HG03520 (cell line): ENCODE results near the gene HNRNPA0.
"Not testable (repeated sequence)": the region's sequence is repeated elsewhere in the genome, so short reads cannot be mapped to it uniquely, and the experiment has no call there.

Experiments used
- ATAC-seq: cut with Tn5 transposase; IDR thresholded peaks from one replicate; pipeline ENCODE4 v1.9.1; 2021; ENCODE audit warnings: mild to moderate bottlenecking, moderate library complexity; ENCODE audit not compliant: unreplicated experiment

HNRNPA0 gene

GRCh38 chr5:137754188-137754960 lies at the start of gene HNRNPA0:
Gene HNRNPA0, minus strand, starts transcription at chr5:137754363. Its CDS starts 297 bp downstream, at chr5:137754066.
- peak; percentile 66 for ATAC-seq

GRCh38 chr5:137802282-137803210 lies 48.4 kb upstream of the HNRNPA0 start:
- no peak for ATAC-seq

- ATAC-seq = no peak
Observed at GRCh38 chr5:137800700-137801411, 46.7 kb upstream of the HNRNPA0 start.

GRCh38 chr5:137796279-137796678 lies 42.1 kb upstream of the HNRNPA0 start:
- ATAC-seq = no peak

GRCh38 chr5:137794863-137795262 lies 40.7 kb upstream of the HNRNPA0 start:
- no peak for ATAC-seq

- ATAC-seq = no peak
Observed at GRCh38 chr5:137792303-137792702, 38.1 kb upstream of the HNRNPA0 start.

- ATAC-seq = no peak
Observed at GRCh38 chr5:137791799-137792198, 37.6 kb upstream of the HNRNPA0 start.

- no peak for ATAC-seq
Observed at GRCh38 chr5:137791387-137791786, 37.2 kb upstream of the HNRNPA0 start.

- not testable (repeated sequence) for ATAC-seq
Observed at GRCh38 chr5:137788560-137788959, 34.4 kb upstream of the HNRNPA0 start.

GRCh38 chr5:137782984-137783536 lies 28.9 kb upstream of the HNRNPA0 start:
- ATAC-seq = no peak

- no peak for ATAC-seq
Observed at GRCh38 chr5:137782055-137782454, 27.9 kb upstream of the HNRNPA0 start.

GRCh38 chr5:137778772-137779564 lies 24.8 kb upstream of the HNRNPA0 start:
- no peak for ATAC-seq

GRCh38 chr5:137767937-137768336 lies 13.8 kb upstream of the HNRNPA0 start:
- not testable (repeated sequence) for ATAC-seq

GRCh38 chr5:137761566-137761965 lies 7.4 kb upstream of the HNRNPA0 start:
- ATAC-seq = no peak

GRCh38 chr5:137760719-137761516 lies 6.8 kb upstream of the HNRNPA0 start:
- no peak for ATAC-seq

GRCh38 chr5:137760294-137760693 lies 6.1 kb upstream of the HNRNPA0 start:
- no peak for ATAC-seq

GRCh38 chr5:137758715-137759306 lies 4.6 kb upstream of the HNRNPA0 start:
- ATAC-seq = peak; percentile 46

- ATAC-seq = no peak
Observed at GRCh38 chr5:137758121-137758520, 4.0 kb upstream of the HNRNPA0 start.

GRCh38 chr5:137757634-137758033 lies 3.5 kb upstream of the HNRNPA0 start:
- ATAC-seq = no peak
